K562 (cell line): Measurements from ENCODE around the gene CERS2. TPM values are rescaled to one million over a fixed set of nuclear protein-coding genes. Genes with fewer than 3 reads are reported as not detected.
A peak's percentile ranks its signal among the peaks of the same experiment; 100 is the strongest.

Experiments
- ATAC-seq: fragments of 200-7000 bp; cut with Tn5 transposase; 3 replicates; pipeline ENCODE4 v1.9.1; 2020; ENCODE audit warnings: moderate library complexity
- BruUV-seq: library from RNA; stranded (reverse); fragments of 400-500 nt; replicated peaks from 2 replicates; lab custom pipeline; 2021; lab: Mats Ljungman, UMichigan
- CTCF ChIA-PET: fragments of 300-600 bp; formaldehyde crosslinking; extraction: SDS; loops from one replicate; lab custom pipeline; 2021; ENCODE audit warnings: low intra/inter-chr PET ratio; lab: Yijun Ruan, JAX
- POLR2A ChIA-PET: fragments of 300-600, 350-650 bp; sonication (Branson Sonifier 250); formaldehyde crosslinking; extraction: SDS; loops from one replicate; lab custom pipeline; 2021; ENCODE audit warnings: antibody characterized with exemption, inconsistent platforms; lab: Yijun Ruan, JAX
- DNase-seq, 4 experiments: peaks; one replicate each; pipeline versions ENCODE4 v3.0.0 to v3.0.0-alpha.2; 2011 to 2018; ENCODE audit warnings: low spot score in 3 of 4, mixed read lengths in 3 of 4; ENCODE audit errors: extremely low read depth in 1 of 4
- FAIRE-seq: peaks from 2 replicates; lab custom pipeline; 2011; peaks lifted over from hg19 to GRCh38; lab: Jason Lieb, UNC
- H2AFZ ChIP-seq: 2 replicates; pipeline ENCODE4 v1.6.0; 2011; ENCODE audit warnings: low read depth, low read length, control low read depth, inconsistent platforms
- H3K27ac ChIP-seq: fragments of 200-600 bp; 3 replicates; pipeline ENCODE4 v1.8.0; 2011; ENCODE audit warnings: low read depth, mild to moderate bottlenecking, control low read depth, inconsistent platforms, low read length, moderate library complexity, mixed read lengths; ENCODE audit errors: extremely low read depth
- H3K27me3 ChIP-seq, 2 experiments: fragments of 300-600 bp in 1 of 2; 2 replicates in 1 of 2; 3 replicates in 1 of 2; pipeline versions ENCODE4 v1.6.0 to v1.8.0; 2011; ENCODE audit warnings: inconsistent platforms in 2 of 2, low read length in 2 of 2, mild to moderate bottlenecking in 1 of 2, mixed read lengths in 1 of 2, moderate library complexity in 1 of 2; ENCODE audit not compliant: control insufficient read depth in 2 of 2, insufficient read depth in 2 of 2
- H3K36me3 ChIP-seq: fragments of 300-600 bp; 3 replicates; pipeline ENCODE4 v1.8.0; 2011; ENCODE audit warnings: mild to moderate bottlenecking, low read length, inconsistent platforms; ENCODE audit not compliant: control insufficient read depth, insufficient read depth
- H3K4me1 ChIP-seq, 2 experiments: fragments of 200-600 bp in 1 of 2; replicated peaks in 1 of 2; 2 replicates in 1 of 2; 3 replicates in 1 of 2; pipeline versions ENCODE4 v1.5.1 to v1.8.0; 2011; ENCODE audit warnings: inconsistent platforms in 2 of 2, low read length in 2 of 2, mild to moderate bottlenecking in 1 of 2, mixed read lengths in 1 of 2, moderate library complexity in 1 of 2; ENCODE audit not compliant: control insufficient read depth in 2 of 2, insufficient read depth in 2 of 2
- H3K4me2 ChIP-seq: 2 replicates; pipeline ENCODE4 v1.6.1; 2011; ENCODE audit warnings: low read length, control low read depth, inconsistent platforms, mixed read lengths; ENCODE audit not compliant: insufficient read depth
- H3K4me3 ChIP-seq: fragments of 200-600 bp; sonication (generic), shearing (Covaris generic); 2 replicates; pipeline ENCODE4 v1.5.1; 2016; ENCODE audit warnings: control low read depth, inconsistent platforms
- H3K79me2 ChIP-seq: fragments of 200-600 bp; 3 replicates; pipeline ENCODE4 v1.8.0; 2011; ENCODE audit warnings: low read length, inconsistent platforms; ENCODE audit not compliant: control insufficient read depth, insufficient read depth
- H3K9ac ChIP-seq, 2 experiments: 2 replicates each; pipeline versions ENCODE4 v1.6.0 to v1.6.1; 2011; ENCODE audit warnings: low read depth in 2 of 2, low read length in 2 of 2, control low read depth in 1 of 2, inconsistent platforms in 1 of 2, mild to moderate bottlenecking in 1 of 2, mixed read lengths in 1 of 2; ENCODE audit not compliant: insufficient read depth in 1 of 2
- H3K9me1 ChIP-seq: one replicate; pipeline ENCODE4 v1.6.0; 2011; ENCODE audit warnings: inconsistent platforms, mild to moderate bottlenecking, low read length, moderate library complexity; ENCODE audit not compliant: control insufficient read depth, insufficient read depth
- H3K9me3 ChIP-seq: replicated peaks from 2 replicates; pipeline ENCODE4 v1.5.1; 2011; ENCODE audit warnings: low read depth, low read length, inconsistent platforms; ENCODE audit not compliant: control insufficient read depth, insufficient read depth
- H4K20me1 ChIP-seq: replicated peaks from 2 replicates; pipeline ENCODE4 v1.6.1; 2011; ENCODE audit warnings: low read length, inconsistent platforms, mixed read lengths; ENCODE audit not compliant: control insufficient read depth, insufficient read depth
- ARID1B ChIP-seq: fragments of 450-650 bp; IDR thresholded peaks from 2 replicates; pipeline ENCODE4 v1.6.1; 2016; ENCODE audit warnings: antibody characterized with exemption, mild to moderate bottlenecking, inconsistent platforms
- ATF7 ChIP-seq: fragments of 450-650 bp; IDR thresholded peaks from 2 replicates; pipeline ENCODE4 v1.7.1; 2014; ENCODE audit warnings: mild to moderate bottlenecking, moderate library complexity
- CEBPG ChIP-seq, 3 experiments: fragments of 200-800 bp in 1 of 3; sonication (Bioruptor generic) in 1 of 3; sonication (generic) in 1 of 3; formaldehyde crosslinking in 1 of 3; IDR thresholded peaks in 2 of 3; conservative IDR thresholded peaks in 1 of 3; 2 replicates each; pipeline versions ENCODE4 v1.6.1 to v1.8.0; 2016 to 2022; ENCODE audit warnings: missing compliant biosample characterization in 2 of 3, missing genetic modification characterization in 2 of 3, mild to moderate bottlenecking in 1 of 3, missing genetic modification reagents in 1 of 3
- CHD1 ChIP-seq: fragments of 200-600 bp; sonication (generic); IDR thresholded peaks from one replicate; pipeline ENCODE4 v1.6.1; 2012; ENCODE audit warnings: mild to moderate bottlenecking, moderate library complexity, low read length, inconsistent platforms
- CREB1 ChIP-seq, 2 experiments: sonication (generic) in 1 of 2; formaldehyde crosslinking in 1 of 2; IDR thresholded peaks; 2 replicates each; pipeline versions ENCODE4 v1.6.1 to v1.8.0; 2012 to 2022; ENCODE audit warnings: inconsistent platforms in 1 of 2, mild to moderate bottlenecking in 1 of 2, missing genetic modification reagents in 1 of 2, moderate library complexity in 1 of 2
- DPF2 ChIP-seq: fragments of 450-650 bp; IDR thresholded peaks from 2 replicates; pipeline ENCODE4 v1.6.1; 2016
- EP300 ChIP-seq: IDR thresholded peaks from 2 replicates; pipeline ENCODE4 v1.6.1; 2012; ENCODE audit warnings: low read length, improper control_type of control experiment
- JUND ChIP-seq, 2 experiments: IDR thresholded peaks; 2 replicates in 1 of 2; 3 replicates in 1 of 2; pipeline ENCODE4 v1.6.1; 2011; ENCODE audit warnings: borderline replicate concordance in 2 of 2, low read depth in 2 of 2, low read length in 2 of 2, improper control_type of control experiment in 1 of 2, missing biosample characterization in 1 of 2, missing genetic modification characterization in 1 of 2, missing genetic modification reagents in 1 of 2
- SMAD4 ChIP-seq: fragments of 250-450 bp; sonication (Bioruptor Pico); conservative IDR thresholded peaks from 2 replicates; pipeline ENCODE4 v1.8.0; 2021; ENCODE audit warnings: inconsistent platforms, mild to moderate bottlenecking, moderate library complexity
- SMARCE1 ChIP-seq: fragments of 450-650 bp; IDR thresholded peaks from 2 replicates; pipeline ENCODE4 v1.7.1; 2016; ENCODE audit warnings: mild to moderate bottlenecking
- TRIM24 ChIP-seq, 2 experiments: fragments of 450-650 bp; IDR thresholded peaks; 2 replicates each; pipeline ENCODE4 v1.6.1; 2016
- ZNF589 ChIP-seq: fragments of 200-800 bp; sonication (Bioruptor generic); IDR thresholded peaks from 2 replicates; pipeline ENCODE4 v1.6.1; 2016; ENCODE audit warnings: low read depth, missing genetic modification characterization, missing compliant biosample characterization
- ZNF696 ChIP-seq: fragments of 250-450 bp; sonication (Bioruptor Pico); conservative IDR thresholded peaks from 2 replicates; pipeline ENCODE4 v1.4.0; 2020; ENCODE audit warnings: mild to moderate bottlenecking, moderate library complexity
- WGBS: fragments of 100-300 bp; shearing (Covaris generic); methylation state at CpG from one replicate; pipeline ENCODE4 v1.1.6; 2016; ENCODE audit warnings: low coverage, mixed read lengths; ENCODE audit not compliant: insufficient coverage; ENCODE audit errors: missing lambda C conversion rate; 5-methylcytosine and 5-hydroxymethylcytosine counted together
- in situ Hi-C: fragments of 300-500 bp; cut with MboI; formaldehyde crosslinking; loops from 4 replicates; pipeline ENCODE4 v1.15.0; 2018; ENCODE audit warnings: inconsistent platforms, mixed read lengths
- intact Hi-C: fragments of 100-400 bp; cut with micrococcal nuclease; formaldehyde crosslinking; loops from 2 replicates; pipeline ENCODE4 v1.14.2; 2022
- polyA plus RNA-seq, 8 experiments: library from polyadenylated mRNA; depleted of rRNA in 4 of 8; stranded (reverse) in 5 of 8; unstranded in 3 of 8; fragments of >200 nt; fragmentation: Nextera tagmentation in 2 of 8; fragmentation: Illumina TruSeq in 1 of 8; extraction: Ambion mirVana in 2 of 8; extraction: Trizol in 1 of 8; gene quantifications; 2 replicates each; pipeline versions ENCODE4 v1.2.1 to v1.2.3, GENCODE V29; 2011 to 2014; ENCODE audit warnings: inconsistent platforms in 1 of 8, missing spikeins in 1 of 8
- total RNA-seq, 7 experiments: library from RNA; depleted of rRNA in 6 of 7; stranded (reverse); fragments of >200 nt in 6 of 7; fragmentation: Illumina TruSeq in 2 of 7; extraction: Trizol in 2 of 7; gene quantifications; 2 replicates each; pipeline versions ENCODE4 v1.2.1 to v1.2.3, GENCODE V29; 2011 to 2021; ENCODE audit warnings: low replicate concordance in 1 of 7
- TF ChIP-seq, protein P1 (sequence below), 2 experiments: fragments of 450-650 bp in 1 of 2; sonication (generic) in 1 of 2; formaldehyde crosslinking in 1 of 2; IDR thresholded peaks in 1 of 2; conservative IDR thresholded peaks in 1 of 2; 2 replicates each; pipeline versions ENCODE4 v1.6.1 to v1.8.1; 2016 to 2023; ENCODE audit warnings: mild to moderate bottlenecking in 2 of 2, moderate library complexity in 2 of 2, inconsistent platforms in 1 of 2, missing genetic modification reagents in 1 of 2
- TF ChIP-seq, protein P2 (sequence below): fragments of 250-450 bp; sonication (Bioruptor Pico); IDR thresholded peaks from 2 replicates; pipeline ENCODE4 v1.4.0; 2020
- TF ChIP-seq, protein P3 (sequence below): fragments of 450-650 bp; IDR thresholded peaks from 2 replicates; pipeline ENCODE4 v1.6.1; 2016; ENCODE audit warnings: missing biosample characterization, missing genetic modification characterization
- TF ChIP-seq, protein P4 (sequence below): sonication (generic); IDR thresholded peaks from 2 replicates; pipeline ENCODE4 v1.6.1; 2016

The CERS2 gene
- total and polyA plus RNA-seq, 9 of the 15 experiments (the other 6 are each of a cell fraction or from before 2014, with no cell fraction given) = 23.4 to 295 (median 132) TPM

DNA sequence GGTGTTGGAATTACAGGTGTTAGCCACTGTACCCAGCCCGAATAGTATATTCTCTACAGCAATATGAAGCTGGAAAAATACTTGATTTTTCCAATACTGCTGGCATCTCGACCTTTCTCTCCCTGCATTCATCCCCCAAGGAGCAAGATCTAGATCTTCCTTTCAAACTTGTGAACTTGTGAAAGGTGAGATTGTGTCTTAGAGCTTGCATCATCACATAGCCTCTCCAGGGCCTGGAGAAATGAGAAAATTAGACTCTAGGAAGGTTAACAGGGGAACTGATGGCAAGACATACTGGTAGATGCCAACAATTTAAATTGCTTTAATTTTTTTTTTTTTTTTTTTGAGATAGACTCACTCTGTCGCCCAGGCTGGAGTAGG, 35.7 kb upstream of the CERS2 start:
- Histone ChIP-seq H3K4me1 (peaks cover 38 to 53% of the 10 kb centered on the region in 2 experiments), H3K79me2 (peaks cover 55% of the 10 kb centered on the region), H3K9me1 (no peaks in the 10 kb centered on the region), H3K4me2 (peak overlapping the region; percentile 100), H3K27me3 (no peaks in the 10 kb centered on the region), H3K4me3 (peak overlapping the region; percentile 87; the same call in 1 of the 2 replicates), H3K27ac (peak overlapping the region; percentile 92; the same call in 2 of the 3 replicates), H3K36me3 (peaks cover 17% of the 10 kb centered on the region; the same call in 2 of the 3 replicates), H4K20me1 (no peaks in the 10 kb centered on the region), H3K9ac (peak overlapping the region in 1 of 2 experiments; percentile 88; a peak in 2 of 4 replicates), H3K9me3 (no peaks in the 10 kb centered on the region), H2AFZ (no peak overlapping the region)
- in situ Hi-C loops (no loop called here), intact Hi-C loops (no loop called here)
- 32% methylated on average over 2 of the region's 3 CpGs for WGBS
- CTCF ChIA-PET = no interaction called here
- POLR2A ChIA-PET = interaction anchor here (1.0 to 2.8 kb wide), 5 partner anchors 12 to 382 kb away, joined by 3 to 8 read pairs (median 3); partner anchors contain the start of gene GABPB2
- BruUV-seq = no TSS peak
- no peak for FAIRE-seq
- no peak for ATAC-seq
- no peak for DNase-seq
- TF ChIP-seq CEBPG (CRISPR knock-in tag; IDR thresholded peaks at IDR 0.05) = peak; percentile 86
- TF ChIP-seq CEBPG (tag; conservative IDR thresholded peaks at IDR 0.05 in 1 of 2, IDR thresholded peaks at IDR 0.05 in 1 of 2) = peak; percentile 46 to 83; a peak in 3 of 4 replicates
- TF ChIP-seq EP300 = peak; percentile 49; the same call in 1 of the 2 replicates
- TF ChIP-seq ARID1B = peak; percentile 19; the same call in 1 of the 2 replicates
- 0 out of 2 replicates have a peak, but pooled peaks have one; percentile 57 for TF ChIP-seq DPF2
- no peak for TF ChIP-seq ZNF696 (CRISPR knock-in tag)
- TF ChIP-seq, protein P1, sequence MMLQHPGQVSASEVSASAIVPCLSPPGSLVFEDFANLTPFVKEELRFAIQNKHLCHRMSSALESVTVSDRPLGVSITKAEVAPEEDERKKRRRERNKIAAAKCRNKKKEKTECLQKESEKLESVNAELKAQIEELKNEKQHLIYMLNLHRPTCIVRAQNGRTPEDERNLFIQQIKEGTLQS (IDR thresholded peaks at IDR 0.05) = peak; percentile 94
- TF ChIP-seq, protein P1 (CRISPR knock-in tag; conservative IDR thresholded peaks at IDR 0.05) = no peak
- TF ChIP-seq TRIM24 (IDR thresholded peaks at IDR 0.05) = 0 out of 4 replicates have a peak, but pooled peaks of 1 of the 2 experiments have one; percentile 30
- TF ChIP-seq SMARCE1 = 0 out of 2 replicates have a peak, but pooled peaks have one; percentile 25
- TF ChIP-seq, protein P2, sequence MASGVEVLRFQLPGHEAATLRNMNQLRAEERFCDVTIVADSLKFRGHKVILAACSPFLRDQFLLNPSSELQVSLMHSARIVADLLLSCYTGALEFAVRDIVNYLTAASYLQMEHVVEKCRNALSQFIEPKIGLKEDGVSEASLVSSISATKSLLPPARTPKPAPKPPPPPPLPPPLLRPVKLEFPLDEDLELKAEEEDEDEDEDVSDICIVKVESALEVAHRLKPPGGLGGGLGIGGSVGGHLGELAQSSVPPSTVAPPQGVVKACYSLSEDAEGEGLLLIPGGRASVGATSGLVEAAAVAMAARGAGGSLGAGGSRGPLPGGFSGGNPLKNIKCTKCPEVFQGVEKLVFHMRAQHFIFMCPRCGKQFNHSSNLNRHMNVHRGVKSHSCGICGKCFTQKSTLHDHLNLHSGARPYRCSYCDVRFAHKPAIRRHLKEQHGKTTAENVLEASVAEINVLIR = no peak
- peak; percentile 47; the same call in 1 of the 2 replicates for TF ChIP-seq ZNF589 (CRISPR knock-in tag)
- TF ChIP-seq CREB1 (IDR thresholded peaks at IDR 0.05) = no peak
- TF ChIP-seq CREB1 (CRISPR knock-in tag; IDR thresholded peaks at IDR 0.05) = no peak
- 0 out of 2 replicates have a peak, but pooled peaks have one; percentile 37 for TF ChIP-seq SMAD4
- TF ChIP-seq, protein P3, sequence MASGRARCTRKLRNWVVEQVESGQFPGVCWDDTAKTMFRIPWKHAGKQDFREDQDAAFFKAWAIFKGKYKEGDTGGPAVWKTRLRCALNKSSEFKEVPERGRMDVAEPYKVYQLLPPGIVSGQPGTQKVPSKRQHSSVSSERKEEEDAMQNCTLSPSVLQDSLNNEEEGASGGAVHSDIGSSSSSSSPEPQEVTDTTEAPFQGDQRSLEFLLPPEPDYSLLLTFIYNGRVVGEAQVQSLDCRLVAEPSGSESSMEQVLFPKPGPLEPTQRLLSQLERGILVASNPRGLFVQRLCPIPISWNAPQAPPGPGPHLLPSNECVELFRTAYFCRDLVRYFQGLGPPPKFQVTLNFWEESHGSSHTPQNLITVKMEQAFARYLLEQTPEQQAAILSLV (tag) = peak; percentile 84
- no peak for TF ChIP-seq CHD1
- TF ChIP-seq JUND (IDR thresholded peaks at IDR 0.05; ENCODE audit: borderline replicate concordance, low read depth, low read length) = peak; percentile 48
- TF ChIP-seq JUND (tag; IDR thresholded peaks at IDR 0.05; ENCODE audit: borderline replicate concordance, low read depth, low read length) = no peak
- TF ChIP-seq, protein P4, sequence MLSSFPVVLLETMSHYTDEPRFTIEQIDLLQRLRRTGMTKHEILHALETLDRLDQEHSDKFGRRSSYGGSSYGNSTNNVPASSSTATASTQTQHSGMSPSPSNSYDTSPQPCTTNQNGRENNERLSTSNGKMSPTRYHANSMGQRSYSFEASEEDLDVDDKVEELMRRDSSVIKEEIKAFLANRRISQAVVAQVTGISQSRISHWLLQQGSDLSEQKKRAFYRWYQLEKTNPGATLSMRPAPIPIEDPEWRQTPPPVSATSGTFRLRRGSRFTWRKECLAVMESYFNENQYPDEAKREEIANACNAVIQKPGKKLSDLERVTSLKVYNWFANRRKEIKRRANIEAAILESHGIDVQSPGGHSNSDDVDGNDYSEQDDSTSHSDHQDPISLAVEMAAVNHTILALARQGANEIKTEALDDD = 0 out of 2 replicates have a peak, but pooled peaks have one; percentile 6
- TF ChIP-seq ATF7 = peak; percentile 55
